ENCODE results near the gene RFX4. TPM values are rescaled to one million over a fixed set of nuclear protein-coding genes. Genes with fewer than 3 reads are reported as not detected.

The RFX4 gene
- total and polyA plus RNA-seq, 2 of the 8 experiments (the other 6 are each of a cell fraction or from before 2014, with no cell fraction given) = 0.06 TPM; not detected in 1

DNA sequence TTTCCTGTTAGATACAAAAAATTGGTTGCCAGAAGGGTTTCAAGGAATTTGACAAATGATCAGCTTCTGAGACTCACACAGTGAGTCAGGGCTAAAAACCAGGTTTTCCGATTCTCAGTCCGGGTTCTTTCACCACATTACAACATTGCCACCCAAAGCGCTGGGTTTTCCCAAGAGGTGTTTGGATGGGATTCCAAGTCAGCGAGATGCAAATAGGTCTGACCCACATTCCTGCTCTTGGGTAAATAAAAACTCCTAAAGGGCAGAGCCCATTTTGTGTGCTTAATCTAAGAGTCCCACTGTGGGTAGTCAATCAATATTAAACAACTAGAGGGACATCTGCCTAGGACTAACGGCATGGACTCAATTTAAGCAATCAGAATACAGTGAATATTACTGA is 186.3 kb downstream of the RFX4 start (continued):
- no peak for TF ChIP-seq EP300 (IDR thresholded peaks at IDR 0.05; ENCODE audit: borderline replicate concordance in 1 of 2, low read depth in 2 of 2, low read length in 2 of 2)
- no peak for TF ChIP-seq KDM1A (IDR thresholded peaks at IDR 0.05; ENCODE audit: borderline replicate concordance, low read length)
- no peak; a peak in 1 of 4 replicates for TF ChIP-seq RAD21 (IDR thresholded peaks at IDR 0.05 in 1 of 2, conservative IDR thresholded peaks at IDR 0.05 in 1 of 2; ENCODE audit: low read depth in 2 of 2, low read length in 2 of 2)
